NCI-H524 (cell line): Measurements from ENCODE around the gene RAB29.

Experiments
- DNase-seq, 2 experiments: peaks; one replicate each; lab custom pipeline; 2025; lab: John Stamatoyannopoulos, UW

The RAB29 gene

GRCh38 chr1:205719762-205720161, 55.5 kb downstream of the RAB29 start:
- DNase-seq: no peak

- DNase-seq: no peak
Observed at GRCh38 chr1:205719015-205719414, 56.3 kb downstream of the RAB29 start.
